Keratinocyte (primary cell): ENCODE measurements around the gene RALGAPA2.

Experiments used
- EZH2 ChIP-seq: IDR thresholded peaks from one replicate; pipeline ENCODE4 v1.6.1; 2012; ENCODE audit warnings: inconsistent platforms, mild to moderate bottlenecking, low read length, moderate library complexity
- TF ChIP-seq, protein P1 (sequence below), 3 experiments: IDR thresholded peaks in 1 of 3; conservative IDR thresholded peaks in 1 of 3; optimal IDR thresholded peaks in 1 of 3; 2 replicates in 2 of 3; 3 replicates in 1 of 3; pipeline versions ENCODE3 to v1.5.1; 2011; ENCODE audit warnings: low read length in 3 of 3, mild to moderate bottlenecking in 3 of 3, moderate library complexity in 2 of 3, control low read depth in 1 of 3, inconsistent platforms in 1 of 3; ENCODE audit not compliant: insufficient read depth in 2 of 3; ENCODE audit errors: extremely low read depth in 1 of 3

DNA sequence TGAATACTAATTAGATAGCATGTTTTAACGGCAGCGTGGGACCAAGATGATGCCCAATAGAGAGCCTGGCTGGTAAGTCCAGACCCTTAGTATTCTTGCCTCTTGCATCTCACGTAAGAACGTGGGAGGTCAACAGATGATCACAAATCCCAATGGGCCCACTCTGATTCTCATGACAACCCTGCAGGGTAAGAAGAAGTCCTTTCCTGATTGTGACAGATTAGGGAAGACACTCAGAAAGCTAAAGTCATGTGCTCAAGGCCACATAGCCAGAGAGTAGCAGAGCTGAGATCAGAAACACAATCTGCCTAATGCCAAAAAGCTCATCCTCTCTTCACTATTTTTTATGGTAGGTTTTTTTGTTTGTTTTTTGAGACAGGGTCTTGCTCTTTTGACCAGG is 103.8 kb downstream of the RALGAPA2 start:
- TF ChIP-seq, protein P1, sequence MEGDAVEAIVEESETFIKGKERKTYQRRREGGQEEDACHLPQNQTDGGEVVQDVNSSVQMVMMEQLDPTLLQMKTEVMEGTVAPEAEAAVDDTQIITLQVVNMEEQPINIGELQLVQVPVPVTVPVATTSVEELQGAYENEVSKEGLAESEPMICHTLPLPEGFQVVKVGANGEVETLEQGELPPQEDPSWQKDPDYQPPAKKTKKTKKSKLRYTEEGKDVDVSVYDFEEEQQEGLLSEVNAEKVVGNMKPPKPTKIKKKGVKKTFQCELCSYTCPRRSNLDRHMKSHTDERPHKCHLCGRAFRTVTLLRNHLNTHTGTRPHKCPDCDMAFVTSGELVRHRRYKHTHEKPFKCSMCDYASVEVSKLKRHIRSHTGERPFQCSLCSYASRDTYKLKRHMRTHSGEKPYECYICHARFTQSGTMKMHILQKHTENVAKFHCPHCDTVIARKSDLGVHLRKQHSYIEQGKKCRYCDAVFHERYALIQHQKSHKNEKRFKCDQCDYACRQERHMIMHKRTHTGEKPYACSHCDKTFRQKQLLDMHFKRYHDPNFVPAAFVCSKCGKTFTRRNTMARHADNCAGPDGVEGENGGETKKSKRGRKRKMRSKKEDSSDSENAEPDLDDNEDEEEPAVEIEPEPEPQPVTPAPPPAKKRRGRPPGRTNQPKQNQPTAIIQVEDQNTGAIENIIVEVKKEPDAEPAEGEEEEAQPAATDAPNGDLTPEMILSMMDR (optimal IDR thresholded peaks at IDR 0.05 in 1 of 3, IDR thresholded peaks at IDR 0.05 in 1 of 3, conservative IDR thresholded peaks at IDR 0.05 in 1 of 3; ENCODE audit: extremely low read depth in 1 of 3, insufficient read depth in 2 of 3, low read length in 3 of 3): no peak
- TF ChIP-seq EZH2: no peak
